NCI-H146 treated with DMSO at 0.1 percent for 48 hours (cell line): Measurements from ENCODE around the gene ATP8A2.
A peak's percentile ranks its signal among the peaks of the same experiment; 100 is the strongest.
"Not testable (repeated sequence)": the region's sequence is repeated elsewhere in the genome, so short reads cannot be mapped to it uniquely, and the experiment has no call there.

ENCODE experiments used
- DNase-seq: peaks from one replicate; lab custom pipeline; 2025; ENCODE audit not compliant: unreplicated experiment; lab: John Stamatoyannopoulos, UW

Gene ATP8A2

DNA sequence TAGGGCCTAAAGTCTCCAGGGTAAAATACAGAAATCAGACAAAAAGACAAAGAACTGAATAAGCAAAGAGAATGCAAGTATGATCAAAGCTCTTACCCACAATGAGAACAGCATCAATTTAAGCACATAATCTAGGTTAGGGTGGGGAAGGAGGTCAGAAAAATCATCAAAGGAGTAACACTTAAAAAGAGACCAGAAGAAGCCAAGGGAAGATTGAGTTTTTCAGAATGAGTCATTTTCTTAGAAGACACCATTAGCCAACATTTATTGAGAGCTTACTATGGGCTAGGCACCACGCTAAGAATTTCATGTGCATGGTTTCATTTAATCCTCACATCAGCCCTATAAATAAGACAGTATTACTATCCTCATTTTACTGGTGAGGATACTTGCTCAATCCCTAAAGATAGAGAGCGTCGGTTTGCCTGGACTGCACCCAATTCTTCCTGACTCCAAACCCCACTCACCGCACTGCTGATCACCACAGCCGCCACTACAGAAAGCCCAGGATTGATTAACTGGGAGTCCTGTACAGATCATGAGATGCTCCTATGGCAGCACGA lies 681.7 kb downstream of the ATP8A2 start:
- no peak for DNase-seq

DNA sequence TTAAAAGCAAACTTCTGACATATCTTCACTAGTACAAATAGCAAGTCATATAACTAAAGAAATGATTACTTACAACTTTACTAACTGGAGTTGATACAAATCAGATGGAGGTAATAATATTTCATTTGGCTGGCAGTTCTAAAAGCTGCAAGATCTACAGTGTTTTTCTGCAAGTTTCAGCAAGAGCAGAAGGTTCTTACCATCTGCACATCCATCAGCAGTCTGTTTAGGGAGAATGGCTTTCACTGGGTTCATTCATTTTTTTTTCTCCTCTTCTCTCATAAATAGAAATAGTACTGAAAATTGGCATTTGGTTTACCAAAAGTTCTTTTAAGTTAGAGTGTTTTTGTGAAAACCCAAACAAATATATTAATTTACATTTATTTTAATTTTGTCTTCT lies 683.1 kb downstream of the ATP8A2 start:
- no peak for DNase-seq

- no peak for DNase-seq
These were observed 686.9 kb downstream of the ATP8A2 start for GRCh38 chr13:26058704-26059103.

GRCh38 chr13:26060357-26060756 lies 688.6 kb downstream of the ATP8A2 start:
- DNase-seq: no peak

DNA sequence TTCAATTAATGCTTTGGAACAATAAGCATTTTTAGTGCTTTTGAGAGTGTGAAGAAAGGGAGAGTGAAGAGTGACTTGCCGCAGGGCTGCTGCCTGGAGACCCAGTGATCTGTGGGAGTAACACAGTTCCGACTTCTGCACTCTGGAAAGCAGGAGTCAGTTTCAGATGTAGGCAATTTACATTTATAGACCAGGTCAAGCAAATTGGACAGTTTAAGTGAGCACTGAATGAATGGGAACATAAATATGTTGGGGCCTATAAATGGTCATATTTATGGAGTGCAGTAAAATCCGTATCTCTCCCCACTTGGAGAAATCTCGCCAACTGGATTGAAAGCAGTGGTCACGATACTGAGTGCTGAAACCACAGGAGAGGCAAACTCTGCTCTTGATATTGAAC lies 689.5 kb downstream of the ATP8A2 start:
- no peak for DNase-seq

DNA sequence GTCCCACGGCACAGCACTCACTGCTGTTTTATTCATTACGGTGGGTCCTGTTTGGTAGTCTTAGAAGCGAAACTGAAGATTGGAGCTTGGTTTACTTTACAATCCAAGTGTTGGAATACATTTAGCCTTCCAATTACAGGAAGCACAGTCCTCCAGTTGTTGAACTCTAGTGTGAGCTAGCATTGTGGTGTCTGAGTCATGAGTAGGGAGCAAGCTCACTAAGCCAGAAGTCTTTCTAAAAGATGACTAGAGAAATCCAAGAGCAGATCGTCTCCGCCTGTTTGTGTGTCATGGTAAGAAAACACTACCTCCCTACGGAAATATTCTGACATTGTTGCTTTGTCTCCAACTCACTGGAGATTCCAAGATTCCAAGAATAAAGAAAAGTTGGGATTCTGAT lies 690.2 kb downstream of the ATP8A2 start:
- no peak for DNase-seq

DNA sequence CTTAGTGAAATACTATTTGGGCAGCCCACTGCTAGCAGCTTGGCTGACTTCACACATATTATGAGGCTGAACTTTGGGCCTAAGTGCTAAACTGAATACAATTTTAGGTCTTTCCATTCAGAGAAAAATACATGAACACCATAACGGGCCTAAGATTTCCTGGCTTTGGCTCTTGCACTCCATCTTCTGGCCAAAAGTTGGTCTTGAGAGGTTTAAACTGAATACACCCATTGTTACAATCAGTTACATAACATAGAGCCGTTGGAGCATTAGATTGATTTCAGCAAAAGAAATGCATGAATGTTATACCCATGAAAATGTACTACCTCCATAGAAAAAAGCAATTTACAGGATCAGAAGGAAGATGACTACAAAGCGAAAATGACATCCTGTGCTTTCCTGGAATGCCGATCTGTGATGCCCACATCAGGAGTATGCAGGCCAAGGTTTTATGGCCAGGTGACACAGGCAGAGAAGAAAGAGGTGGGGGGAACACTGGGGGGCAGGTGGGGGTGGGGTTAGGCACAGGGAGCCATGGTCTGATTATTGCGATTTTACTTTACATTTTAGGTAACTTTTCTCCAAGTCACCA lies 691.2 kb downstream of the ATP8A2 start:
- peak; percentile 20 for DNase-seq

GRCh38 chr13:26066492-26066891 lies 694.7 kb downstream of the ATP8A2 start:
- not testable (repeated sequence) for DNase-seq

GRCh38 chr13:26067601-26068000 lies 695.8 kb downstream of the ATP8A2 start:
- no peak for DNase-seq

GRCh38 chr13:26068372-26068771 lies 696.6 kb downstream of the ATP8A2 start:
- DNase-seq: not testable (repeated sequence)

DNA sequence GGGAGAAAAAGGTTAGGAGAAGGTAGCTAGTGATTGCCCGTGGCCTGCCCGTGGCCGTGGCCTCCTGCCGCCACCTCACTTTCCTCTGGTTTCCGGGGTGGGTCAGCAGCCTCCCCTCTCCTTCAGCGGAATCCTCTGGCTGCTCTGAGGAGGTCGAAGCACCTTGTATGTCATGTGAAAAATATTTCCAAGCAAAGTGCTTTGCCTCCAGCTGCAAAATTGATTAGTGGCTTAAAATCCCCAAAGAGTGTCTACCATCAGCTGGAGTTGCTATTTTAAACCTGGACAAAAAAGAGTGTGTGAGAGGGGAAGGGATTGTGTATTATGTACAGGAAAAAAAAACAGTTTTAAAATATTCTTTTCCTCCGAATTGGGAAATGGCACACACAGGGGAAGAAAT lies 697.9 kb downstream of the ATP8A2 start:
- not testable (repeated sequence) for DNase-seq

- no peak for DNase-seq
These were observed 699.9 kb downstream of the ATP8A2 start for GRCh38 chr13:26071691-26072090.

DNA sequence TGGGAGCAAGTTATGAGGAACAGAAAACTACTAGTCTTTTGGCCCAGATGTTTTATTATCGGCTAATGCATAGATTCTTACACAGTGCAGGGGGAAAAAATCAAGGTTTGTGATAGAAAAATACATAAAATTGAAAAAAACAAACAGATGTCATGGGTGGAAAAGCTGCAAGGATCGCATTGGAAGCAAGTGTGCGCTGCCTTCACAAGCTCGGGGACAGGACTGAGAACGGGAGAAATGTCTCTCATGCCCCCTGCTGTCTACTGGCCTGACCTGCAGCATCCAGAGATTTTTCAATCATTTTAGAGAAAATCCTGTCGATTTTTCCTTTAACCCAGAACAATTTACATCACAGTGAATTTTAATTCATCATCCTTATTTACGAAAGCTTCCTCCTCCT lies 700.6 kb downstream of the ATP8A2 start:
- not testable (repeated sequence) for DNase-seq

GRCh38 chr13:26074706-26075105 lies 702.9 kb downstream of the ATP8A2 start:
- no peak for DNase-seq
